HEK293T (cell line): ENCODE results near the gene CTDP1.
"Not testable (repeated sequence)": the region's sequence is repeated elsewhere in the genome, so short reads cannot be mapped to it uniquely, and the experiment has no call there.

Source experiments
- CTCF ChIA-PET: fragments of 350-600 bp; formaldehyde crosslinking; extraction: SDS; loops from one replicate; lab custom pipeline; 2021; ENCODE audit warnings: antibody characterized with exemption, inconsistent platforms; lab: Yijun Ruan, JAX
- POLR2A ChIA-PET: fragments of 350-600 bp; formaldehyde crosslinking; extraction: SDS; loops from one replicate; lab custom pipeline; 2020; ENCODE audit warnings: antibody characterized with exemption, inconsistent platforms; lab: Yijun Ruan, JAX
- DNase-seq: peaks from one replicate; pipeline ENCODE4 v3.0.0; 2012; ENCODE audit warnings: mixed read lengths; ENCODE audit errors: extremely low spot score
- ARNT ChIP-seq: fragments of 450-650 bp; IDR thresholded peaks from 2 replicates; pipeline ENCODE4 v1.6.1; 2017; ENCODE audit warnings: mild to moderate bottlenecking
- BHLHE40 ChIP-seq: fragments of 450-650 bp; IDR thresholded peaks from 2 replicates; pipeline ENCODE4 v1.6.1; 2016; ENCODE audit warnings: mild to moderate bottlenecking, moderate library complexity, borderline replicate concordance
- CTBP1 ChIP-seq: fragments of 450-650 bp; IDR thresholded peaks from 2 replicates; pipeline ENCODE4 v1.6.1; 2016; ENCODE audit warnings: borderline replicate concordance
- ELF4 ChIP-seq: fragments of 450-650 bp; IDR thresholded peaks from 2 replicates; pipeline ENCODE4 v1.6.1; 2017; ENCODE audit warnings: antibody characterized with exemption
- FOXA1 ChIP-seq: fragments of 450-650 bp; IDR thresholded peaks from 2 replicates; pipeline ENCODE4 v1.6.1; 2016; ENCODE audit warnings: mild to moderate bottlenecking
- FOXK2 ChIP-seq: fragments of 450-650 bp; IDR thresholded peaks from 2 replicates; pipeline ENCODE4 v1.6.1; 2016; ENCODE audit warnings: mild to moderate bottlenecking
- FOXM1 ChIP-seq: fragments of 450-650 bp; IDR thresholded peaks from 2 replicates; pipeline ENCODE4 v1.6.1; 2017; ENCODE audit warnings: mild to moderate bottlenecking, borderline replicate concordance
- HDGF ChIP-seq: fragments of 450-650 bp; IDR thresholded peaks from 2 replicates; pipeline ENCODE4 v1.6.1; 2017; ENCODE audit warnings: antibody characterized with exemption, borderline replicate concordance
- L3MBTL2 ChIP-seq: fragments of 450-650 bp; conservative IDR thresholded peaks from 2 replicates; pipeline ENCODE4 v1.6.1; 2016; ENCODE audit warnings: mild to moderate bottlenecking
- LEF1 ChIP-seq: fragments of 450-650 bp; IDR thresholded peaks from 2 replicates; pipeline ENCODE4 v1.6.1; 2017; ENCODE audit warnings: mild to moderate bottlenecking, borderline replicate concordance
- NFRKB ChIP-seq: fragments of 450-650 bp; IDR thresholded peaks from 2 replicates; pipeline ENCODE4 v1.6.1; 2016; ENCODE audit warnings: mild to moderate bottlenecking, moderate library complexity
- PKNOX1 ChIP-seq: fragments of 450-650 bp; IDR thresholded peaks from 2 replicates; pipeline ENCODE4 v1.6.1; 2016
- SP1 ChIP-seq: fragments of 450-650 bp; IDR thresholded peaks from 2 replicates; pipeline ENCODE4 v1.6.1; 2017
- SUZ12 ChIP-seq: fragments of 450-650 bp; IDR thresholded peaks from 2 replicates; pipeline ENCODE4 v1.6.1; 2016; ENCODE audit warnings: mild to moderate bottlenecking
- TARDBP ChIP-seq: fragments of 450-650 bp; IDR thresholded peaks from 2 replicates; pipeline ENCODE4 v1.6.1; 2016
- ZNF384 ChIP-seq: fragments of 450-650 bp; IDR thresholded peaks from 2 replicates; pipeline ENCODE4 v1.6.1; 2016

Gene CTDP1

GRCh38 chr18:79726721-79727120 is 47.1 kb downstream of the CTDP1 start:
- ChIA-PET POLR2A (no interaction called here), CTCF (no interaction called here)
- DNase-seq: no peak
- no peak for TF ChIP-seq SP1
- TF ChIP-seq CTBP1: no peak
- no peak for TF ChIP-seq PKNOX1

- ChIA-PET POLR2A (no interaction called here), CTCF (no interaction called here)
- no peak for TF ChIP-seq FOXA1
- TF ChIP-seq SUZ12: no peak
- no peak for TF ChIP-seq ZNF384
- no peak for TF ChIP-seq L3MBTL2
- TF ChIP-seq BHLHE40: no peak
- TF ChIP-seq CTBP1: no peak
- TF ChIP-seq ELF4: no peak
- TF ChIP-seq FOXK2: no peak
- no peak for TF ChIP-seq TARDBP
- TF ChIP-seq PKNOX1: no peak
- TF ChIP-seq ARNT: no peak
- TF ChIP-seq FOXM1: no peak
- TF ChIP-seq LEF1: no peak
- no peak for TF ChIP-seq SP1
- TF ChIP-seq NFRKB: no peak
- TF ChIP-seq HDGF: no peak
- no peak for DNase-seq
Observed at GRCh38 chr18:79727211-79727610, 47.6 kb downstream of the CTDP1 start.

GRCh38 chr18:79728931-79729586 is 49.5 kb downstream of the CTDP1 start:
- ChIA-PET CTCF (no interaction called here), POLR2A (no interaction called here)
- TF ChIP-seq NFRKB: no peak
- TF ChIP-seq L3MBTL2: no peak
- no peak for TF ChIP-seq CTBP1
- TF ChIP-seq ELF4: no peak
- no peak for TF ChIP-seq SP1
- TF ChIP-seq TARDBP: no peak
- no peak for TF ChIP-seq HDGF
- no peak for TF ChIP-seq ZNF384
- no peak for TF ChIP-seq FOXA1
- no peak for TF ChIP-seq ARNT
- no peak for DNase-seq

- ChIA-PET POLR2A (no interaction called here), CTCF (no interaction called here)
- DNase-seq: no peak
- TF ChIP-seq ELF4 (no peak), FOXK2 (no peak), CTBP1 (no peak), TARDBP (no peak), SUZ12 (no peak), ZNF384 (no peak), LEF1 (no peak), ARNT (no peak), BHLHE40 (no peak), FOXM1 (no peak), L3MBTL2 (no peak), HDGF (no peak), SP1 (no peak), PKNOX1 (no peak), NFRKB (no peak), FOXA1 (no peak)
Observed at GRCh38 chr18:79729611-79730010, 50.0 kb downstream of the CTDP1 start.

- TF ChIP-seq ARNT (no peak), FOXK2 (no peak), CTBP1 (no peak), L3MBTL2 (no peak), TARDBP (no peak), HDGF (no peak), SP1 (no peak), ELF4 (no peak), ZNF384 (no peak), PKNOX1 (no peak), NFRKB (no peak), LEF1 (no peak), FOXM1 (no peak), FOXA1 (no peak), SUZ12 (no peak), BHLHE40 (no peak)
- CTCF ChIA-PET: no interaction called here
- POLR2A ChIA-PET: no interaction called here
- no peak for DNase-seq
Observed at GRCh38 chr18:79730804-79731203, 51.2 kb downstream of the CTDP1 start.

- DNase-seq, CTCF ChIA-PET, POLR2A ChIA-PET: not testable (repeated sequence)
Observed at GRCh38 chr18:79731881-79732720, 52.5 kb downstream of the CTDP1 start.
